H9 (cell line): ENCODE measurements around the gene CXorf58. TPM values are rescaled to one million over a fixed set of nuclear protein-coding genes. Genes with fewer than 3 reads are reported as not detected.

ENCODE experiments used
- DNase-seq: peaks from one replicate; pipeline ENCODE4 v3.0.0-alpha.2; 2017
- H2AFZ ChIP-seq: one replicate; pipeline ENCODE4 v1.6.1; 2013; ENCODE audit warnings: mild to moderate bottlenecking, low read length, control low read depth, moderate library complexity
- H2AK5ac ChIP-seq: 2 replicates; pipeline ENCODE4 v1.6.1; 2013; ENCODE audit warnings: low read length, control low read depth, mixed read lengths; ENCODE audit not compliant: insufficient read length
- H2BK120ac ChIP-seq: one replicate; pipeline ENCODE4 v1.6.1; 2013; ENCODE audit warnings: low read depth, mild to moderate bottlenecking, low read length, control low read depth, inconsistent platforms; ENCODE audit not compliant: poor library complexity, severe bottlenecking
- H2BK12ac ChIP-seq: 2 replicates; pipeline ENCODE4 v1.6.1; 2013; ENCODE audit warnings: low read length, control low read depth, mixed read lengths, low read depth; ENCODE audit not compliant: insufficient read length
- H2BK15ac ChIP-seq: 2 replicates; pipeline ENCODE4 v1.6.1; 2013; ENCODE audit warnings: low read depth, low read length, control low read depth
- H2BK20ac ChIP-seq: one replicate; pipeline ENCODE4 v1.6.1; 2013; ENCODE audit warnings: low read depth, mild to moderate bottlenecking, low read length, control low read depth, inconsistent platforms; ENCODE audit not compliant: poor library complexity, severe bottlenecking
- H2BK5ac ChIP-seq: 2 replicates; pipeline ENCODE4 v1.6.1; 2013; ENCODE audit warnings: low read length, control low read depth, mixed read lengths; ENCODE audit not compliant: insufficient read length
- H3K14ac ChIP-seq: 2 replicates; pipeline ENCODE4 v1.6.1; 2013; ENCODE audit warnings: low read length, control low read depth; ENCODE audit not compliant: insufficient read depth
- H3K18ac ChIP-seq: 2 replicates; pipeline ENCODE4 v1.6.1; 2013; ENCODE audit warnings: low read depth, mild to moderate bottlenecking, mixed read lengths, low read length, control low read depth; ENCODE audit not compliant: insufficient read length
- H3K23ac ChIP-seq: 2 replicates; pipeline ENCODE4 v1.6.1; 2013; ENCODE audit warnings: low read length, control low read depth, mixed read lengths, low read depth; ENCODE audit not compliant: insufficient read length
- H3K23me2 ChIP-seq: 2 replicates; pipeline ENCODE4 v1.6.1; 2013; ENCODE audit warnings: low read depth, mild to moderate bottlenecking, mixed read lengths, low read length, control low read depth; ENCODE audit not compliant: insufficient read length, poor library complexity, severe bottlenecking
- H3K27ac ChIP-seq: 2 replicates; pipeline ENCODE4 v1.5.1; 2013; ENCODE audit warnings: low read length, control low read depth, mixed read lengths, low read depth; ENCODE audit not compliant: insufficient read length
- H3K27me3 ChIP-seq: 2 replicates; pipeline ENCODE4 v1.6.1; 2013; ENCODE audit warnings: low read length, control low read depth, inconsistent platforms; ENCODE audit not compliant: insufficient read depth
- H3K4ac ChIP-seq: 2 replicates; pipeline ENCODE4 v1.6.1; 2013; ENCODE audit warnings: low read depth, mild to moderate bottlenecking, control low read depth, inconsistent platforms, low read length, moderate library complexity
- H3K4me1 ChIP-seq: 2 replicates; pipeline ENCODE4 v1.6.1; 2013; ENCODE audit warnings: low read length, control low read depth, inconsistent platforms; ENCODE audit not compliant: insufficient read depth
- H3K4me2 ChIP-seq: 2 replicates; pipeline ENCODE4 v1.6.1; 2013; ENCODE audit warnings: low read length, control low read depth, mixed read lengths; ENCODE audit not compliant: insufficient read length, insufficient read depth
- H3K56ac ChIP-seq: 2 replicates; pipeline ENCODE4 v1.6.1; 2013; ENCODE audit warnings: low read depth, mild to moderate bottlenecking, mixed read lengths, low read length, control low read depth; ENCODE audit not compliant: insufficient read length
- H3K79me1 ChIP-seq: 2 replicates; pipeline ENCODE4 v1.6.1; 2013; ENCODE audit warnings: low read depth, mild to moderate bottlenecking, moderate library complexity, low read length, control low read depth, inconsistent platforms; ENCODE audit not compliant: insufficient read depth, poor library complexity, severe bottlenecking
- H3K79me2 ChIP-seq: 2 replicates; pipeline ENCODE4 v1.6.1; 2013; ENCODE audit warnings: low read length, control low read depth, inconsistent platforms; ENCODE audit not compliant: insufficient read depth
- H3K9ac ChIP-seq: 2 replicates; pipeline ENCODE4 v1.6.1; 2013; ENCODE audit warnings: low read length, control low read depth, mixed read lengths; ENCODE audit not compliant: insufficient read length; ENCODE audit errors: extremely low read depth
- H3K9me3 ChIP-seq: one replicate; pipeline ENCODE4 v1.6.1; 2013; ENCODE audit warnings: low read depth, low read length, inconsistent platforms; ENCODE audit not compliant: control insufficient read depth
- H3T11ph ChIP-seq: one replicate; pipeline ENCODE4 v1.6.1; 2013; ENCODE audit warnings: mild to moderate bottlenecking, low read length, control low read depth, inconsistent platforms
- H4K20me1 ChIP-seq: one replicate; pipeline ENCODE4 v1.6.1; 2013; ENCODE audit not compliant: control insufficient read depth, insufficient read length, insufficient read depth
- H4K5ac ChIP-seq: 2 replicates; pipeline ENCODE4 v1.6.1; 2013; ENCODE audit warnings: low read depth, mild to moderate bottlenecking, mixed read lengths, low read length, control low read depth; ENCODE audit not compliant: insufficient read length
- H4K8ac ChIP-seq: replicated peaks from 2 replicates; pipeline ENCODE4 v1.6.1; 2013; ENCODE audit warnings: low read length, control low read depth, mixed read lengths, low read depth; ENCODE audit not compliant: insufficient read length
- H4K91ac ChIP-seq: 2 replicates; pipeline ENCODE4 v1.6.1; 2013; ENCODE audit warnings: low read depth, mild to moderate bottlenecking, moderate library complexity, mixed read lengths, low read length, control low read depth; ENCODE audit not compliant: insufficient read length
- H3K27ac Mint-ChIP-seq, 3 experiments: 2 replicates in 2 of 3; 3 replicates in 1 of 3; pipeline ENCODE4 v1.8.0; 2020 to 2021; ENCODE audit warnings: mixed read lengths in 3 of 3, mild to moderate bottlenecking in 1 of 3, moderate library complexity in 1 of 3
- H3K27me3 Mint-ChIP-seq: 2 replicates; pipeline ENCODE4 v1.8.0; 2021; ENCODE audit warnings: low read depth, mild to moderate bottlenecking, moderate library complexity, mixed read lengths
- H3K36me3 Mint-ChIP-seq, 3 experiments: 2 replicates in 2 of 3; 3 replicates in 1 of 3; pipeline ENCODE4 v1.8.0; 2020 to 2021; ENCODE audit warnings: low read depth in 3 of 3, mixed read lengths in 3 of 3; ENCODE audit not compliant: insufficient read depth in 1 of 3
- H3K4me1 Mint-ChIP-seq, 2 experiments: 2 replicates each; pipeline ENCODE4 v1.8.0; 2020; ENCODE audit warnings: mixed read lengths in 2 of 2
- H3K4me3 Mint-ChIP-seq, 2 experiments: 2 replicates in 1 of 2; 3 replicates in 1 of 2; pipeline ENCODE4 v1.8.0; 2020 to 2021; ENCODE audit warnings: mild to moderate bottlenecking in 2 of 2, mixed read lengths in 2 of 2, moderate library complexity in 1 of 2
- H3K9me3 Mint-ChIP-seq, 2 experiments: 2 replicates in 1 of 2; 3 replicates in 1 of 2; pipeline ENCODE4 v1.8.0; 2020; ENCODE audit warnings: mild to moderate bottlenecking in 2 of 2, mixed read lengths in 2 of 2, moderate library complexity in 1 of 2
- CTCF ChIP-seq: fragments of 200-600 bp; sonication (generic); conservative IDR thresholded peaks from 3 replicates; pipeline ENCODE4 v1.8.0; 2021; ENCODE audit warnings: antibody characterized with exemption, mild to moderate bottlenecking
- WGBS: extraction: QIAGEN DNeasy Blood & Tissue Kit; methylation state at CpG from one replicate; pipeline ENCODE4 v1.1.7; 2013; ENCODE audit warnings: missing lambda C conversion rate, low lambda C conversion rate, mixed read lengths; ENCODE audit not compliant: insufficient read length; ENCODE audit errors: extremely low coverage; 5-methylcytosine and 5-hydroxymethylcytosine counted together
- total RNA-seq: library from RNA; stranded (reverse); gene quantifications from 2 replicates; pipeline ENCODE4 v1.2.1, GENCODE V29; 2021

The CXorf58 gene
- total RNA-seq, 1 experiment from 2014 or later = not detected

DNA sequence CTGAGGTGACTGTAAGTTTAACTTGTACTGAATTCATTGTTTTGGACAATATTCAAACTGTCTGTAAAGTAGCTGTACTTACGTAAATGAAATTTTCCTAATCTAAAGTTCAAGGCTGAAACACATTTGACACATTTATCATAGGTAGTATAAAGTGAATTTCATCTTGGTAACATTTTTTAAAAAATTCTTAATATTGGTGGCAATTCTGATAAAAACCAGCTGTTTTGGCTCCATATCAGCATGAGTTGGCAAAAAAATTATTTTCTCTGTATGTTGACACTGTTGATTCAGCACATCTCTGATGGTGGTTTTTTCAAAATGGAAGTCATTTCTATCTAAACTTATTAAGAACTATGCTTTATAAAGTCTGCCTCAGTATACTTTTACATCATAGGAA, 30.9 kb downstream of the CXorf58 start:
- no peak overlapping the region for H2BK20ac ChIP-seq
- H3K23ac ChIP-seq = no peak overlapping the region
- H4K91ac ChIP-seq = no peak overlapping the region
- H2BK5ac ChIP-seq = no peak overlapping the region
- H3K4me1 Mint-ChIP-seq = peaks cover 10 to 21% of the 10 kb centered on the region in 2 experiments
- peaks cover 3% of the 10 kb centered on the region; the same call in 1 of the 2 replicates for H3K27me3 Mint-ChIP-seq
- no peak for TF ChIP-seq CTCF
- no peak overlapping the region for H2BK12ac ChIP-seq
- H3K14ac ChIP-seq = no peak overlapping the region
- H3K27ac Mint-ChIP-seq = no peak overlapping the region
- H3K56ac ChIP-seq = no peak overlapping the region
- H2AFZ ChIP-seq = no peak overlapping the region
- no peaks in the 10 kb centered on the region for H3K9me3 Mint-ChIP-seq
- H4K8ac ChIP-seq = no peak overlapping the region
- WGBS = no CpG with 5 or more reads among the region's 1 CpG
- H2BK120ac ChIP-seq = no peak overlapping the region
- DNase-seq = no peak
- H2AK5ac ChIP-seq = no peak overlapping the region
- H2BK15ac ChIP-seq = no peak overlapping the region
- H3K79me1 ChIP-seq = no peaks in the 10 kb centered on the region
- no peaks in the 10 kb centered on the region for H4K20me1 ChIP-seq
- no peaks in the 10 kb centered on the region for H3K36me3 Mint-ChIP-seq
- no peak overlapping the region for H3T11ph ChIP-seq
- no peak overlapping the region for H3K9ac ChIP-seq
- no peaks in the 10 kb centered on the region for H3K27me3 ChIP-seq
- no peak overlapping the region for H4K5ac ChIP-seq
- no peaks in the 10 kb centered on the region; the same call in 1 of the 2 replicates for H3K4me1 ChIP-seq
- H3K27ac ChIP-seq = no peak overlapping the region
- no peaks in the 10 kb centered on the region for H3K23me2 ChIP-seq
- no peak overlapping the region for H3K4ac ChIP-seq
- no peak overlapping the region for H3K4me3 Mint-ChIP-seq
- H3K18ac ChIP-seq = no peak overlapping the region
- no peaks in the 10 kb centered on the region for H3K9me3 ChIP-seq
- H3K79me2 ChIP-seq = no peaks in the 10 kb centered on the region
- no peak overlapping the region for H3K4me2 ChIP-seq
